Measurements from ENCODE around the gene CEACAM16.
"Not testable (repeated sequence)": the region's sequence is repeated elsewhere in the genome, so short reads cannot be mapped to it uniquely, and the experiment has no call there.

Gene CEACAM16

GRCh38 chr19:44703336-44704078, 4.6 kb downstream of the CEACAM16 start:
- DNase-seq (ENCODE audit: low spot score): no peak

DNA sequence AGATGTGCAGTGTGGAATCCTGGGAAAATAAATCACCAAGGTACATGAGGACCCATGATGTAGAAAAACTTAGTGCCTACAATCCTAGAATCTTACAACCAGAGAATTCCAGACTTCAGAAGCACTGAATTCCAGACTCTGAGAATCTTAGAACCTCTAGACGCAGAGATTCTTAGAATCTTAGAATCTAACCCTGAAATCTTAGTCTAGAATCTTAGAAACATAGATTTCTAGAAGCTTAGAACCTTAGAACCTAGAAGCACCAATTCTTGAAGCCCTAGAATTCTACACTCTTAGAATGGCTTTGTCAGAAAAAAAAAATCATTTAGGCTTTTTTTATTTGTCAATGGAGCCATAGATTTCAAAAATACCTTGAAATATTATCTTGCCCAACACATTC, 6.0 kb downstream of the CEACAM16 start:
- DNase-seq (ENCODE audit: low spot score): no peak

DNA sequence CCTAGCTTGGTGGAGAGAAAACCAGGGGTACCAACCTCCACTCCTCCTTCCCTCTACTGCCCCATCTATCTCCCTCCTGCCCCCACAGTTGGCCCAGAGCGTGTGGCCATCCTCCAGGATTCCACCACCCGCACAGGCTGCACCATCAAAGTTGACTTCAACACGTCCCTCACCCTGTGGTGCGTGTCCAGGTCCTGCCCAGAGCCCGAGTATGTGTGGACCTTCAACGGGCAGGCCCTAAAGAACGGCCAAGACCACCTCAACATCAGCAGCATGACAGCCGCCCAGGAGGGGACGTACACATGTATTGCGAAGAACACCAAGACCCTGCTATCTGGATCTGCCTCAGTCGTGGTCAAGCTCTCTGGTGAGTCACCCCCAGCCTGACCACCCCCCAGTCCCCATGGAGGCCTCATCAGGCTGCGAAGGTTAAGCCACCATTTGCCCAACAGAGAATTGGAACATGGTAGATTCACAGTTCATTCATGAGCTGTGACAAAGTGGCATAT, 6.6 kb downstream of the CEACAM16 start:
- DNase-seq (ENCODE audit: low spot score): no peak

- no peak for DNase-seq (ENCODE audit: low spot score)
Measured at GRCh38 chr19:44706506-44707236, 7.7 kb downstream of the CEACAM16 start.

GRCh38 chr19:44707794-44708193, 8.8 kb downstream of the CEACAM16 start:
- no peak for DNase-seq (ENCODE audit: low spot score)

DNA sequence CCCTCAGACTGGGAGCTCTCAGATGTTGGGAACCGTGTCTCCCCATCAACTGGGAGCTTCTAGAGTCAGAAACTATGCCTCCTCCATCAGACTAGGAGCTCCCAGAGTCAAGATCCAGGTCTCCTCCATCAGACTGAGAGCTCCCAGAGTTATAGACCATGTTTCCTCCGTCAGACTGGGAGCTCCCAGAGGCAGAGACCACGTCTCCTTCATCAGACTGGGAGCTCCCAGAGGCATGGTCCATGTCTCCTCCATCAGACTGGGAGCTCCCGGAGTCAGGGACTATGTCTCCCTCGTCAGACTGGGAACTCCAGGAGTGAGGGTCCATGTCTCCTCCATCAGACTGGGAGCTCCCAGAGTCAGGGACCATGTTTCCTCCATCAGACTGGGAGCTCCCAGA, 10.0 kb downstream of the CEACAM16 start:
- no peak for DNase-seq (ENCODE audit: low spot score)

- not testable (repeated sequence) for DNase-seq (ENCODE audit: low spot score)
Measured at GRCh38 chr19:44709434-44710266, 10.7 kb downstream of the CEACAM16 start.

DNA sequence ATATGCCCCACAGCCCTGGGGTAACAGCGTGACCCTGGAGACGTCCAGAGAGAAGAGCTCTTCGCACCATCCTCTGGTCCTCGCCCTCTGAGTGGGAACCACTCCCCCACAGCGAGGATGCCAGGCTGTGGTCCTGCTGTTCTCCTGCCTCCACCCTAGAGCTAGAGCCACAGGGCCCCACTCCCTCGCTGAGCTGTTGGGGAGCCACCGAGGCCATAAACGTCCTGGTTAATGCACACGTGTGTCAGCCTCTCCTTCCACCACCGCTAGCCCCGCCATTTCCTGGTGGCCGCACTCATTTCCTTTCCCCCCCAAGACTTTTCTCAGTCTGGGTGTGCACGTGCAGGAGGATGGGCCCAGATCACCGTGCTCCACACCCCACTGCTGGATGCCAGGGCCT, 11.5 kb downstream of the CEACAM16 start:
- DNase-seq (ENCODE audit: low spot score): no peak

DNA sequence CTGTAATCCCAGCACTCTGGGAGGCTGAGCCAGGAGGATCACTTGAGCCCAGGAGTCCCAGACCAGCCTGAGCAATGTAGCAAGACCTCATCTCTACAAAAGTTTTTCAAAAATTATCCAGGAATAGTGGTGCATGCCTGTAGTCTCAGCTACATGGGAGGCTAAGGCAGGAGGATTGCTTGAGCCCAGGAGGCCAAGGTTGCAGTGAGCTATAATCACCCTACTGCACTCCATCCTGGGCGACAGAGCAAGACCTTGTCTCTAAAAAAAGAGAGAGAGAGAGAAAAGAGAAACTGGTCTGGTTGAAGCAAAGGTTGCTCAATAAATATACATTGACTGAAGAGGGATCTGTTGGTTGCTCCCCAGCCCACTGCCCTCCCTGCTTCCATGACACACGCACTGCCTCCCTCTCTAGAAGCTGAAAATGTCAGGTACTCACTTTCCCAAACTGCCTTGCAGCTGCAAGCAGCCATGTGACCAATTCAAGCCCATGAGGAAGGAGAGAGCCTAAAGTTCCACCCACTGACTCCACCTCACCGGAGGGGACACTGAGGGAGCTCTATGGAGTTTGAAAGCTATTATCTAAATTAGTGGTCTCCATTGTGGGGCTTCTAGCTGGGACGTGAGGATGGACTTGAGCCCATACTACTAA, 14.0 kb downstream of the CEACAM16 start:
- DNase-seq (ENCODE audit: low spot score): no peak

- no peak for DNase-seq (ENCODE audit: low spot score)
Measured at GRCh38 chr19:44714597-44715169, 15.7 kb downstream of the CEACAM16 start.

DNA sequence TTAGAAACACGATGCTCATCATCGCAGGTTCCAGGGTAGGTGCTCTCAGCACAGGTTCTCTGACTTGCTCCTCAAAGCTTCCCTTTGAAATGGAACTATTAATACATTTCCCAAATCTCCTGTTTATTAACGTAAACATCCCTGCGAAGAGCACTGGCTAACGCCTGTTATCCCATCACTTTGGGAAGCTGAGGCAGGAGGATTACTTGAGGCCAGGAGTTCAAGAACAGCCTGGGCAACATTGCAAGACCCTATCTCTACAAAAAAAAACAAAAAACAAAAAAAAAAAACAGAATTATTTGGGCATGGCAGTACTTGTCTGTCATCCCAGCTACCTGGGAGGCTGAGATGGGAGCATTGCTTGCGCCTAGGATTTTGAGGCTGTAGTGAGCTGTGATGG, 18.7 kb downstream of the CEACAM16 start:
- DNase-seq (ENCODE audit: low spot score): no peak

- DNase-seq (ENCODE audit: low spot score): peak; percentile 55
Measured at GRCh38 chr19:44718441-44719261, 19.7 kb downstream of the CEACAM16 start.

GRCh38 chr19:44719262-44719701, 20.3 kb downstream of the CEACAM16 start:
- DNase-seq (ENCODE audit: low spot score): no peak

DNA sequence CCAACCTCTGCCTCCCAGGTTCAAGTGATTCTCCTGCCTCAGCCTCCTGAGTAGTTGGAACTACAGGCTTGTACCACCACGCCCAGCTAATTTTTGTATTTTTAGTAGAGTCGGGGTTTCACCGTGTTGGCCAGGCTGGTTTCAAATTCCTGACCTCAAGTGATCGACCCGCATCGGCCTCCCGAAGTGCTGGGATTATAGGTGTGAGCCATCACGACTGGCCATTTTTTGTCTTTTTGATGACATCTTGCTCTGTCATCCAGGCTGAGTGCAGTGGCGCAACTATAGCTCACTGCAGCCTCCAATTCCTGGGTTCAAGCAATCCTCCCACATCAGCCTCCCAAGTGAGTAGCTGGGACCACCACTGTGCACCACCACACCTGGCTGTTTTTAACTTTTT, 21.4 kb downstream of the CEACAM16 start:
- DNase-seq (ENCODE audit: low spot score): not testable (repeated sequence)

DNA sequence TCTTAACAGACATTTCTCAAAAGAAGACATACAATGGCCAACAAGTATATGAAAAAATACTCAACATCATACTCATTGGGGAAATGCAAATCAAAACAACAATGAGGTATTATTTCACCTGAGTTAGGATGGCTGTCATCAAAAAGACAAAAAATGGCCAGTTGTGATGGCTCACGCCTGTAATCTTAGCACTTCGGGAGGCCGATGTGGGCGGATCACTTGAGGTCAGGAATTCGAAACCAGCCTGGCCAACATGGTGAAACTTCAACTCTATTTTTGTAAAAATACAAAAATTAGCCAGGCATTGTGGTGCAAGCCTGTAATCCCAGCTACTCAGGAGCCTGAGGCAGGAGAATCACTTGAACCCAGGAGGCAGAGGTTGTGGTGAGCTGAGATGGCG, 22.0 kb downstream of the CEACAM16 start:
- DNase-seq (ENCODE audit: low spot score): no peak

DNA sequence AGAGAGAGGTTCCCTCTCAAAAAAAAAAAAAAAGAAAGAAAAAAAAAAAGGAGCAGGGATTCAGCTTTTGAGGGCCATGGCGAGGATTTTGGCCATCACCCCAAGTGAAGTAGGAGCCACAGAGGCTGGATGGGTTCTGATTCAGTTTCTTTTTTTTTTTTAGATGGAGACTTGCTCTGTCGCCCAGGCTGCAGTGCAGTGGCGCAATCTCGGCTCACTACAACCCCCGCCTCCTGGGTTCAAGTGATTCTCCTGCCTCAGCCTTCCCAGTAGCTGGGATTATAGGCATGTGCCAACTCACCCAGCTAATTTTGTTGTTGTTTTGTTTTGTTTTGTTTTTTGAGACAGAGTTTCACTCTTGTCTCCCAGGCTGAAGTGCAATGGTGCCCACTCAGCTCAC, 22.4 kb downstream of the CEACAM16 start:
- DNase-seq (ENCODE audit: low spot score): not testable (repeated sequence)

DNA sequence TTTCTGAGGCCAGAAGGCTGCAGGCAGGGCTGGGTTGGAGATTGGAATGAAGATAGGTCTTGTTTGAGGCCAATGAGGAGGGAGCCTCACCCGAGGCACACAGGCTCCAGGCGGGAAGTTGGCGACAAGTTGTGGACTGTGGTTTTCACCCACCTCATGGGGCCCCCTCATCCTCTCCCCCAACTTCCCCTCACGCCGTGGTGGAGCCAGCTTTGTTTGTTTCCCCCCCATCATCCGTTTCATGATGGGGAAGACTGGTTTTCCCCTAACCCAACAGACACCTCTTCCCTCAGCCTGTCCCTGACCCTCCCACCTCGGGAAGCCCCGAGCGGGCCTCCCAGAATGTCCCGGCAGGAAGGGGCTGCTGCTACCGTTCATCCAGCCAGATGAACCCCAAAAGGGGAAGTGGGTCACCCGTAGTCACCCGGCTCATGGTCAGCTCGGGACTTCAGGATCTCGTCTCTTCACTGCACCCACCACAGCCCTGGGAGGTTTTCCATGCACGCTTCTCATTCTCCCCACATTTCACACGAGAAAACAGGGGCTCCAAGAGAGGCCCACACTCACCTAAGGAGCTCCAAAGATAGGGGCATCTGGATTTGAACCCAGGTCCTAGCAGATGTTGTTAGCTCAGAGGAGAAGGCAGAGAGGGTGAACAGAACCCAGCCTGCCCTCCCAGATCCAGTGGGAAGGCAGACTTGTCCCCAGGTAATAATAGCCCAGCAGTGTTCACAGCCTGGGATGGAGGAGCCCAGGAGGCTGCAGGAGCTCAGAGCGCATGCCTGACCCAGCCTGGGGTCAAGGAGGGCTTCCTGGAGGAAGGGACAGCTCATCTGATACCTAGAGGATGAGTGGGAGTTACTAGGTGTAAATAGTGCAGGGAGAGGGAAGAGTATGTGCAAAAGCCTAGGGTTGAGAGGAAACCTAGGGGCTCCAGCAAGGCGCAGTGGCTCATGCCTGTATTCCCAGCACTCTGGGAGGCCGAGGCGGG, 23.5 kb downstream of the CEACAM16 start:
- peak; percentile 14 for DNase-seq (ENCODE audit: low spot score)

DNA sequence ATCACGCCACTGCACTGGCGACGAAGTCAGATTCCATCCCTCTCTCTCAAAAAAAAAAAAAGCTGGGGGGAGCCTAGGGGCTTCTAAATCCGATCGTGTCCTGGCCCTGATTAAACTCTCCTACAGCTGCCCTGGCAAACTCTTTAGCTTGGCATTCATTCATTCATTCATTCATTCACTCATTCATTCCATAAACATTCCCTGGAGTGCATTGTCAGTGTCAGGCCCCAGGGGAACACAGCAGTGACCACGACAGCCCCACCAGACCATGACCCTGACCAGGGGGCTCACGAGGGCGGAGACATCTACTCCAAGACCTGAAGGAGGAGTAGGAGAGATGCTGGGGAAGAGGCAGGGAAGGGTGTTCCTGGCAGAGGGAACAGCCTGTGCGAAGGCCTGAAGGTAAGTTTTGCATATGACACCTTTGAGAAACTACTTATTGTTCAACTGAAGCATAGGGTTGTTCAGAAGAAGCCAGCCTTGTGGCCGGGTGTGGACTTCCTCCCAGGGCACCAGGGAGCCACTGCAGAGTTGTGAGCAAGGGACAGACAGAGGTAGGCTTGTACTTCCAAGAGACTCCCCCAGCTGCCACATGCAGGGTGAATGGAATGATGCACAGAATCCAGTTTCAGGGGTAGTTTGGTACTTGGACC, 24.5 kb downstream of the CEACAM16 start:
- DNase-seq (ENCODE audit: low spot score): no peak

DNA sequence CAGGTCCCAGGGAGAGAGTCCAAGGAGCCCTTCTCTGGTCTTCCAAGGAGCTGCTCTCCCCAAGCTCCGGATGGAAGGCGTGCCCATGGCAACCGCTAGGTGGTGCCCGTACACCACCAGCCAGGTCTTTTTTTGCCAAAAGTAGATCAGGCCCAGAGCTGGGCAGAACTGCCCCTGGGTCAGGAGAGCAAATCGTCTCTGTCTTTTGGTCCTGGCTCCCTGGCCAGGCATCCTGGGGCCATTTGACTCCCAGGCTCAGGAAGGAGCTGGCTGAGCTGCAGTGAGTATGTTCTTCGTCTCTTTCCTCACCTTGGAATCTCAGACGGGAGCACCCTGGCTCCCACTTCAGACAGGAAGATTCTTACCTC, 25.0 kb downstream of the CEACAM16 start:
- DNase-seq (ENCODE audit: low spot score): peak; percentile 73
